OCI-LY3 (cell line): ENCODE measurements around the gene ANKRD39.

Source experiments
- CTCF ChIP-seq: fragments of 200-600, 300-600 bp; sonication (generic); IDR thresholded peaks from 2 replicates; pipeline ENCODE4 v1.5.1; 2014; ENCODE audit warnings: antibody characterized with exemption, low read length, low read depth
- EZH2phosphoT487 ChIP-seq: fragments of 200-600 bp; shearing (Covaris generic); IDR thresholded peaks from 2 replicates; pipeline ENCODE4 v1.6.1; 2018; ENCODE audit warnings: antibody characterized with exemption, mixed run types, low read depth

- TF ChIP-seq CTCF = no peak
- no peak for TF ChIP-seq EZH2phosphoT487
These were observed 49.5 kb downstream of the ANKRD39 start for GRCh38 chr2:96808176-96808837.
